ENCODE measurements around the gene FNDC3B. TPM values are rescaled to one million over a fixed set of nuclear protein-coding genes. Genes with fewer than 3 reads are reported as not detected.

The FNDC3B gene
- total RNA-seq, 1 donor from 2014 or later, result 64.4 TPM

DNA sequence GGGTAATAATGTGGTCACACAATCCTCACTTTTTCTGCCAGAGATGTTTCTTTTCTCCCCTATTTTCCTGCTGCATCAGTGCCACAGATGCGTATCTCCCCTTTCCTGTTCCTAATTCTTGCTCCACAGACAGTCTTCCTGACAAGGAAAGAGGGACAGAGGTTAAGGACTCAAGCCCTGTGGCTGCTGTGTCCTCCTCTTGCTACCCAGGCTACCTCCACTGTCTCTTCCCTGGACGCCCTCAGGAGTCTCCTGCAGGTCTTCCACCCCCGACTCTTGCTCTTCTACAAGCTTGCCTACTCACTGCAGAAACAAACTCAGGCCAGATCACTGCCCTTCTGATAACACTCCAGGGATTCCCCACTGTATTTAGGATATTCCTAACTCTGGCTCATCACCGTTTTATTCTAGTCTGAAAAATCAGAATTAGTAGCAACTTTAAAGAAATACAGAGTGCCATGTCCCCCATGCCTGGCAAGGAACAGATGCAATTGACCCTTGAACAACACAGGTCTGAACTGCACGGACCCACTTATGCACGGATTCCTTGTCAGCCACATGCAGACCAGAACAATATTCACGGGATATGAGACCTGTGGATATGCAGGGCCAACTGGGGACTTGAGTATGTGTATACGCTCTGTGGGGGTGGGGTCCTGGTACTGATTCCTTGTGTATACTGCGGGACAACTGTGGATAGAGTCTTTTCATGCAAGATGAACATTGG, 257.0 kb downstream of the FNDC3B start:
- ATAC-seq, result no peak
- DNase-seq, result no peak
- intact Hi-C loops (cut with micrococcal nuclease), result no loop called here

DNA sequence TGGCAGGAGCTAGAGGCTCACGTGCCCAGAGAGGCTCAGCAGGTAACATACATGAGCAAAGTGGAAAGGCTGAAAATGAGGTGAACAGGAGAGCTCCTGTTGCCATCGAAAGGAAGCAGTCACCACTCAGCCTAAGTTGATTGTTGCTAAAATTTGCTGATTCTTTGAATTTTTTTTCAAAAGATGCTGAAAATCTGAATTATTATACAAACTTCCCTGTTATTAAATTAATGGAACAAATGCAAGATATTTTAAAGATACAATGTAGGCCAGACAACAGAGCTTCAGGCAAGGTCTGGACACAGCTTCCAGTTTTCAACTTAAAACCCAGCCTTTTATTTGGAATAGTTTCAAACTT, 257.6 kb downstream of the FNDC3B start:
- ATAC-seq (no peak), DNase-seq (no peak)
- intact Hi-C loops (cut with micrococcal nuclease), result no loop called here

DNA sequence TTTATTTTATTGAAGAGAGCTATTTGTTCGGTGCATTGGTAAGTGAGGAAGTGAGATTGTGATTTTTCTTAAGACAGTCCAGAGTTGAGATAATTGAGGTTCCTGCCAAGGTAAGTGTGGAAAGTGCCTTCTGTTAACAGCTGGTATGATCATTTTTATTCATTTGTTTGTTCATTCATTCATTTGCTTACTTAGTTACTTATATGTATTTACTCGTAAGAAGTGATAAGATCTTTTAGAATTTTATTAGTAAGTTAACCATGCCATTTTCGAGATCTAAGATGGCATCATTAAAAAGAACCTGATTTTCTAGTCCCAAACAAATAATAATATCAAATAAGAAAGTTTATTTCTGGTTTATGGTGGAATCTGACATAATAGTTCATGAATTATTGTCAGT, 258.9 kb downstream of the FNDC3B start:
- ATAC-seq (no peak), DNase-seq (no peak)
- intact Hi-C loops (cut with micrococcal nuclease), result no loop called here

DNA sequence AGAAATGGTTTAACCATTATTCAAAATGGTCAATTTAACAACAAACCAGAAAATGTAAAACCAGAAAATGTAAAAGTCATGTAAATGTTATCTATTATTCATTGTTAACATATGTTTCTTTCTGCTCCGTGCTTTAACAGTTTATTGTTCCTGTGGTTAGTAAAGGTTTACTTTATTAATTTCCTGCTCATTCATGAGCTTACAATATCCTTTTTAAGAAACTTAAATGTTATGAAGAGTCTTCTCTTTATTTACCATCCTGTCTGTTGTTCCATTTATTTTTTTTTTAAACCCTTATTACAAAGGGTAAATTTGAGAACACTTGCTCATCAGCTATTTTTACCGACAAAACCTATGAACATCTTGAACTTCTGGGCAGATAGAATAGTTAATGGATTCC, 260.8 kb downstream of the FNDC3B start:
- no peak for ATAC-seq
- intact Hi-C loops (cut with micrococcal nuclease), result no loop called here
- DNase-seq, result no peak

DNA sequence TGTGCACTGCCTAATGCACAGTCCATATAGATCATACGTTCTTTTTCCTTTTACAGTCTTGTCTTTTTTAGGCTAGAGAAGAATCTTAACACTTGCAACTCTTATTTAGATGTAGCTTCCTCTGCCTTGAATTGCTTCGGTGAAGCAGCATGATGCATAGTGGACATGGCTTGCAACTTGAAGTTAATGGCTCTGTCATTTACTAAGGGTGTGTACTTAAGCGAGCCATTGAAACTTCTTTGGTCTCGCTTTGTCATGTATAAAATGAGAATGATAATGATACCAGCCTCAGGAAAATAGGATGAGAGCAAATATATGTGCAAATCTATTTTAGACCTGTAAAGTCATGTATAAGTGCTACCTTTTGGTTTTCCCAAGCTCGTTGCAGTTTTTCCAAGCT, 261.5 kb downstream of the FNDC3B start:
- DNase-seq (no peak), ATAC-seq (no peak)

DNA sequence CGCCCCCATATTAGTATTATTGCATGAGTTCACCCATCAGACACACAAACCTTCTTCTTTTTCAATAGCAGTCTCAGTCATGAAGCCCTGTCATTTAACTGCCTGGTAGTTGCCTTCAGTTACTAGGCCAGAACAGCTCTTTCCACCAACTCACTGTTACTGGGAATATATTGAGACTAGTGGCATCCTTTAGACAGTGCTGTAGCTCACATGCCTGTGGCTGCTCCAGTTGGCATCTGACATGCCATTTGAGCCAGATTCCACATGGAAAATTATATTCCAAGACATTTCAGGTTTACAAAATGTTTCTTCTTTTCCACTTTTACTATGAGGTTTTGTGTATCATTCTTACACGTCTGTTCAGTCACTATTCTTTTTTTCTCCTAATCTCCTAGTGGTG, 262.8 kb downstream of the FNDC3B start:
- DNase-seq (no peak), ATAC-seq (peak; percentile 32)
- intact Hi-C loops (cut with micrococcal nuclease), result no loop called here

More for the DNA sequence above, 261.5 kb downstream of the FNDC3B start:
- intact Hi-C loops (cut with micrococcal nuclease), result no loop called here

DNA sequence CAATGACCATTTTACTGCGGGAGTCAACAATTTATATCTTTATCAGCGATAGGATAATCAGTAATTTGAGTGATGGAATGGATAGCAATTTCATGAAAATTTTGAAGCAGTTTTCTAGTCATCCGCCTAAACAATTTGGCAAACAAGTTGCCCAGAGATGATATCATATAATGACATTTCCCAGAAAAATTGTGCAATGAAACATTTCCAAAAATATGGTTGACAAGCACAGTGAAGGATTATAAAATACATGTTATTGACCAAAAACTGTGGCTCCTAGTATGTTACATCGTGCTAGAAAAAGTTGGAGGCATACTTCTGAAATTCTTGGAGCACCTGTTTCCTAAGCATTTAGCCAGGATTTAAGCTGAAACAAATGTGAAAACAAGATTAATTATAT, 263.8 kb downstream of the FNDC3B start:
- DNase-seq (no peak), ATAC-seq (peak; percentile 25)
- intact Hi-C loops (cut with micrococcal nuclease), result no loop called here

DNA sequence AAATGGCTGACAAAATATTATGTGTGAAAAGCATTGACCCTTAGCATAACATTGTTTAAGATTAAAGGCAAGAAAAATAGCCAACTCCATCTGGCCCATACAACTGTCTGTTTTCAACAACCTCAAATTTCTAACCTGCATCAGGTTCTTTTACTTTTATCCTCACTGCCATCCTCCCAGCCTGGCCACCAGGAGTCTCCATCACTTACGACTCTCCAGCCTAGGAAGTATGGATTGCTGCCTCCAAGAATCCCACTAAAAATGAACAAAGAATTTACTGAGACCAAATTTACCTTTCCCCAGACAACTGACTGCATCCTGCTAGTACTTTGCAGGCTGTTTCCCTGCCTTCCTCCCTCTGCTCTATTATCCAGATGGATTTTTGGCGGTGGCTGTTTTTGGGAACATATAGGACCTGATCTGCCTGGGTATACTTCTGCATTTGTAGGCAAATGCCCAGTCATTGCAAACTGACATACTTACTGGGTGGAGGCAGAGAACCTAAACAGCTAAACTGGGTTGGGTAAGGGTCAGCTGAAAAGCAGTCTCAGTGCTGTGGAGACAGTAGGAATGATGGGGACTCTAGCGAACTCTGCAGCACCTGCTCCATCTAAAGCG, 264.7 kb downstream of the FNDC3B start:
- DNase-seq (no peak), ATAC-seq (no peak)
- intact Hi-C loops (cut with micrococcal nuclease), result no loop called here

DNA sequence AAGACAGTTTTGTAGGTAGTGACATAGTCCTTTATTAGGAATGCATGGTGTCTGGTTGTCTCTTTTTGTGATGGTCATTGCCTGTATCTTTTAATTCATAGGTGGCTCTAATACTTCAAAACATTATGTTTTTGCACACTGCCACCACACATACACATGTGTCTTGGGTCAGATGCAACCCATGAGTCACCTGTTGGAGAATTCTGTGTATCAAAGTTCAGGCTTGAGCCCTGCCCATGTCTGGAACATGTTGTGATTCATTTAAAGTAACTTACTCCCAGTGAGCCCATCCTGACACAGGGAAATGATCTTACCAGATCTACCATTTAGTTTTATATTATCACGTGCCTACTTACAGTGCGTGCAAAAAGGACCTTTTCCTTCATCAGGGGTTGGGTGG, 266.2 kb downstream of the FNDC3B start:
- DNase-seq (no peak), ATAC-seq (peak; percentile 42)
- intact Hi-C loops (cut with micrococcal nuclease), result no loop called here

DNA sequence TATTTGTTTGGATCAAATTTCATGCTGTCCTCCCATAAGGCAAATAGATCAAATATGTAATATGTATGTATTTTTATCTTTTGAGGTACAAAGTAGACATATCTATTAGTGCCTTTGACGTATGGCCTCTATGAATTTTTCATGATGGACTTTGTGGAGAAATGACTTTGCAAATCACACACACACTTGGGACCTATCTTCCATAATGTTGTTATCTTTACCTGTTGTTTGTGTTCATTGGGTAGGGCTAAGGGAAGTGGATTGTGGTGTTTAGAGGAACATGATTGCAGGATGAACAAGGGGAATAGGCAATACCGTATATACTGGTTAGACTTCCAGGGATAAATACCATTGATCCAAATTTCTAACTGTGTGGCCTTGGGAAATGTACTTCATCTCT, 266.6 kb downstream of the FNDC3B start:
- DNase-seq (no peak), ATAC-seq (no peak)
- intact Hi-C loops (cut with micrococcal nuclease), result no loop called here

DNA sequence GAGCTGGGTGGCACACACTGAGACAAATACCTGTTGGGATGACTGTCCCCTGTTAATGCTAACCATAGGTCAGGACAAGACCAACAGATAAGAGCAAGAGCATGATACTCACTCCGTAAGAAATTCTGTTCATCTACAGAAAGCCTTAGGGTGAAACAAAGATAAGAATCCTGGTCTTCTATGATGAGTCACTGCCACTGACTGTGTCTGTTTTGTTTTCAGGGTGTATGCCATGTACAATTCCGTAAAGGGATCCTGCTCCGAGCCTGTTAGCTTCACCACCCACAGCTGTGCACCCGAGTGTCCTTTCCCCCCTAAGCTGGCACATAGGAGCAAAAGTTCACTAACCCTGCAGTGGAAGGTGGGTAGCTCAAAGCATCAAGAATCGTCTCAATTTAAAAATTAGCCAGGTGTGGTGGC, 267.8 kb downstream of the FNDC3B start:
- intact Hi-C loops (cut with micrococcal nuclease), result no loop called here
- DNase-seq (no peak), ATAC-seq (no peak)

DNA sequence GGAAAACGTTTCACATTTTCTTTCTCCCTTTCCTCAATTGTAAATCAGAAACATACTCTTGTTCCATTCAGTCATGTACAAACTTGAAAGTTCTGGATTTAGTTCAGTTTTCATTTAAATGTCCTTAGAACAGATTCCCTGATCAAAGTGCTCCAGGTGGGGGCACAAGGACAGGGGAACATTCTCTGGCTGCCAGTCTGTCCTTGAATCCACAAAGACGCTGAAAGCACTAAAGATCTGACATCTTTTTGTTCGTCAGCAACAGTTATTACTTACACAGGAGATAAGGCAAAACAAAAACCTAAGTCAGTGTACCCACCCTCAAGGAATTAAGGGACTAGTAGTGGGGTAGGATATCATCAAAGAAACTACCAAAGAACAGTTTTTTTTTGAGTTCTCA, 269.7 kb downstream of the FNDC3B start:
- no peak for DNase-seq
- no peak for ATAC-seq
- intact Hi-C loops (cut with micrococcal nuclease), result no loop called here

DNA sequence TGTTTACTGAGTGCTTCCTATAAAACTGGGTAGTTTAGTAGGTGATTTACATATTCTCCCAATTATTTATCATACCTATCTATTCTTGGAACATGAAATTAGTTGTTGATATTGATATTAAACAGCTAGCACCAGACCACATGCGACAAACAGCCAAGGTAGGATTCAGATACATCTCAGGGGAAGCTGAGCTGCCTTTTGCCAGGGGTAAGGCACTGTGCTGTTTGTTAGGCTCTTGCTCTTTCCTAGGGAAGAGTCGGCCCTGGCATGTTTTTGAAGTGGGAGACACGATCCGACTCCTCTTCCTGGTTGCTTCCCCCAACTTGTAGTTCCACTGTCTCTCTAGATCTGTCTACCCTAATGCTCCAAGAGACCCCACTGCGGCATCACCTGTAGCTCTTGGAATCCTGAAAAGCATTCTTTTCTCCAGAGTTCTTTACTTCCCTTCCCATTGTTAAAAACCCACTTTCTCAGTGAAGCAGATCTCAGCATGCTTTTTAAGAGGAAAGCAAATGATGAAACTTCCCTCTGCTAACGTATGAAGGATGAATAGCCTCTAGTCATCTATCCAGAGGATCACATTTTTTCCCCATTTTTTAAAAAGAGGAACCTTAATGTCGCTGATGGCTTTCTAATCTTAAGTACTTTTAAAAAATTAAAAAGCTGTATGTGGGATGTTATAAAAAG, 270.5 kb downstream of the FNDC3B start:
- DNase-seq (no peak), ATAC-seq (no peak)
- intact Hi-C loops (cut with micrococcal nuclease), result no loop called here

DNA sequence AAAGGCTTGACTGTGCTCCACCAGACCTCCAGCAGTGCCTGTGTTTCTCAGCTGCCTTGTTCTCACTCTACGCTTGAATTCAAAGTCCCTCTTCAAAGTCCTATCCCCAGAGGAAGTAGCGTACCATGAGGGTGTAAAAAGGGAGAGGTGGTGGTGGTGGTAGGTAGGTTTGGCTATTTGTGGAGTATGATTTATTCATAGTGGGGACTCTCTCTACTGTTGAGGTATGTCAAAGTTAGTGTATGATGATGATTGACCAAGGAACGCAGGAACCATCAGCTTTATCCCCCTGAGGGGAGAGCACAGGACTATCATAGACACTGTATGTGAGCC, 271.0 kb downstream of the FNDC3B start:
- intact Hi-C loops (cut with micrococcal nuclease), result no loop called here
- ATAC-seq (no peak), DNase-seq (no peak)

DNA sequence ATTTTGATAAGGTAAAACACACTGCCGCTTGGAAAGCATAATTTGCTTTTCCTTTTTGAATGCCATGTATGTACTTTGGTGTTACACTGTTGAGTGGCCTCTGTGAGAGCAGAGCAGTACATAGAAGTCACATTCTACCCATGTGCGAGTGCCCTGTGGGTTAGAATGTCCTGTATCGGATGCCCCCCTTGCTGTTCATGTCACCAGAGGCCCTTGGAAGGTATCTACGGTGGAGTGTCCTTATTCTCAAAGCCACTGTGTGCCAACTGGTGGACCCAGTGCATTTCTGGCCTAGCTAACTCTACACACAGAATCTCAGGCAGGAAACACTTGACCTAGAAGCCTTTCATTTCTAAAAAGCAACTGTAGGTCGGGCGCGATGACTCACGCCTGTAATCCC, 271.8 kb downstream of the FNDC3B start:
- intact Hi-C loops (cut with micrococcal nuclease), result no loop called here
- ATAC-seq, result no peak
- DNase-seq, result no peak

DNA sequence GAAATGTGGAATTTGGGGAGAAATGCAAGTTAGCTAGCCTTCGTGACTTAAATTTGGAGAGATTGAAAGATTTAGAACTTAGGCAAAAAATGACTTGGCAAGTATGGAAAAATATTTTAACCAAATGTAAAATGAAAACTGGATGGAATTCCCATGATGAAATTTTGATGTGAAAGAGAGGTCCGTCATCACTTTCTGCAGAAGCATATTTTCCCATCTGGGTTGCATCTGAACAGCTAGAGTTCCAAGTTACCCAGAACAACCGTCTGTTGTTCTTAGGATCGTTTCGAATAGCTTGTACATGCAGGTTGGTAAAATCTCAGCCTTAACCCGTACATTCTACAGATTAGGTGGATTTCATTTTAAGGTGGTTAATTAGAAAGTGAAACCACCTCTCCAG, 272.6 kb downstream of the FNDC3B start:
- ATAC-seq, result peak; percentile 35
- intact Hi-C loops (cut with micrococcal nuclease), result no loop called here
- DNase-seq, result no peak

DNA sequence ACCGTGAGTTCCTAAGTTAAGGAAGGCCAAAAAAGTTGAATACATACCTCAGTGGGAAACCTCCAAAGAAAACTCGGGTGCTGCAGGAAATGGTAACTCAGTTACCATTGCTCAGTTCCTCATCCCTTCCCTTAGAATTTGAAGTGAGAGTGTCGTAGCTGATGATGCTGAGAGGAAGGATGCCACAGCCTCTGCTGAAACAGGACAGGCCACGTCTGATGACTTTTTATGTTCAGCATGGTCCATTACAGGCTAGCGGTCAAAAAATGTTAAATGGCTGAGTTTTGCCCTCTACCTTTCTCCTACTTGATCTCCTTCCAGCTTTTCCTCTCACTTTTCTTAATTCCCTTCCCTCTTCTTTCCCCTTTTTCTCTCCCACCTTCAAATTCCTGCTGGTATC, 273.3 kb downstream of the FNDC3B start:
- DNase-seq (no peak), ATAC-seq (no peak)
- intact Hi-C loops (cut with micrococcal nuclease), result no loop called here

DNA sequence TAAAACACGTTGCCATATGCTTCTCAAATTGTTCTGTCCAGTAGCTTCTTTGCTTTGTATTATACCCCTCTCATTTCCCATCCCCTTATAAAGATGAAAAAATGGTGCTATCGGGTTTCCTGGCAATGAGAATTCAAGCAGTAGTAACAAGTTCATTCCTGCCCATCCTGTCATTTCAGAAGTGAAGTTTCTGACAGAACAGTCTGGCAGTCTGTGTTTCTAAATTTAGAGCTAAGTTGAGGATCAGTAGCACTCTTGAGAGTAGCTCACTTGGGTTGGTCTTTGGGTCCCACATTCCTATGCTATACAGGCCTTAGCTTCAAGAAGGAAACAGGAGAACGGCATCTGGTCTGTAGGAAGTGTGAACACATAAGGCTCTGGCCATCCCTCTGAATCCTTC, 274.3 kb downstream of the FNDC3B start:
- no peak for DNase-seq
- ATAC-seq, result peak; percentile 20
- intact Hi-C loops (cut with micrococcal nuclease), result no loop called here

DNA sequence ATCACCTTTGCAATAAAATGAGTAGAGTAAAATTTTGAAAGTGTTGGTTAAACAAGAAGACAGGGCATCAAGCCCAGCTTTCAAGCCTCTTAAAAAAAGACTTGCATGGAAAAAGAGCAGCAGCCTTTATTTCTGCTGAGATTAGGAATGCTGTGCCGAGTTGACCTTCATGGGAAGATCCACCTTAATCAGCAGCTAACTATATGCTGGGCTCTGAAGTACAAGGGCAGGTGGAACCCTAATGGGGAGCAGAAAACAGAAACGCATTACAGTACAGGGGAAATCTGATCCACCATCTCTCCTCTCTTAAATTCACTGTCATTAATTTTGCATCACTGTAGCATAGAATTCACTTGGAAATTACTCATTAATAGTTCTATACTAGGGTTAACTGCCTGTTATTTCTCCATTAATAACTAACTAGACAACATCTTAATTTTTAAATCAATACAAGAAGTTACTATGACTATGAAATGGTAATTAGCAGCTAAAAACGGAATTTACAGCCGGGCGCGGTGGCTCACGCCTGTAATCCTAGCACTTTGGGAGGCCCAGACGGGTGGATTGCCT, 275.3 kb downstream of the FNDC3B start:
- DNase-seq (no peak), ATAC-seq (no peak)
- intact Hi-C loops (cut with micrococcal nuclease), result no loop called here

DNA sequence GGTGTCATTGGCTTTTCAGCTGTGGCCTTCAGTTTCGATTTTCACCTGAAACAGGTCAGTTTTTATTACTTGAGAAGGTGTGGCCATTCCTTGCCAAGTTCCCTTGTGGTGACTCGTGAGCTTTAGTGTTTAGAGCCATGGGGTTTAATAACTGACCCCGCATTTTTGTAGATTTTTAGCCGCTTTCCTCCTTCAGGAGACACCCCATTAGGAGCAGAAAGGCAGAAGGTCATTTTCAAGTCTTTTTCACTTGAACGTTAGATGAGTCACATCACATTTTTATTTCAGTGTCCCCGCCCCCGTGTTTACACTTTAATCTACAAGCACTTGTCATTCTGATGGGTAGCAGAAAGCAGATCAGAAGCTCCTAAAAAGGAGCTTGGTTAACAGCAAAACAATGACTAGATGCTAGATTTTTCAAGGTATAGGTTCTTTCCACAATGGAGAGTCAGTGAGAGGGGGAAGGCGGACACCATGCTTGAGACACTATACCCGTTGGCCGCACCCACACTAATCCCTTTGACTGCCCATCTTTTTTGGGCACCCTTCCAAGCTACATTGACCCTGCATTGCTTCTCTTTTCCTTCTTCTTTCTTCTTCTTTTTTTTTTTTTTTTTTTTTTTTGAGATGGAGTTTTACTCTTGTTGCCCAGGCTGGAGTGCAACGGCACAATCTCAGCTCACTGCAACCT, 276.2 kb downstream of the FNDC3B start:
- intact Hi-C loops (cut with micrococcal nuclease), result no loop called here
- peak; percentile 26 for ATAC-seq
- no peak for DNase-seq

Measured in left ventricle myocardium superior (tissue), 1 donor.